GM18505 (cell line): ENCODE results near the gene VAMP1.
"Not testable (repeated sequence)": the region's sequence is repeated elsewhere in the genome, so short reads cannot be mapped to it uniquely, and the experiment has no call there.

Experiments used
- ATAC-seq: cut with Tn5 transposase; IDR thresholded peaks from one replicate; pipeline ENCODE4 v1.9.1; 2021; ENCODE audit not compliant: unreplicated experiment
- POLR2A ChIP-seq: IDR thresholded peaks from 4 replicates; pipeline ENCODE4 v1.6.1; 2011; ENCODE audit warnings: borderline replicate concordance; ENCODE audit not compliant: insufficient read depth, insufficient read length; ENCODE audit errors: extremely low read depth

VAMP1 gene

DNA sequence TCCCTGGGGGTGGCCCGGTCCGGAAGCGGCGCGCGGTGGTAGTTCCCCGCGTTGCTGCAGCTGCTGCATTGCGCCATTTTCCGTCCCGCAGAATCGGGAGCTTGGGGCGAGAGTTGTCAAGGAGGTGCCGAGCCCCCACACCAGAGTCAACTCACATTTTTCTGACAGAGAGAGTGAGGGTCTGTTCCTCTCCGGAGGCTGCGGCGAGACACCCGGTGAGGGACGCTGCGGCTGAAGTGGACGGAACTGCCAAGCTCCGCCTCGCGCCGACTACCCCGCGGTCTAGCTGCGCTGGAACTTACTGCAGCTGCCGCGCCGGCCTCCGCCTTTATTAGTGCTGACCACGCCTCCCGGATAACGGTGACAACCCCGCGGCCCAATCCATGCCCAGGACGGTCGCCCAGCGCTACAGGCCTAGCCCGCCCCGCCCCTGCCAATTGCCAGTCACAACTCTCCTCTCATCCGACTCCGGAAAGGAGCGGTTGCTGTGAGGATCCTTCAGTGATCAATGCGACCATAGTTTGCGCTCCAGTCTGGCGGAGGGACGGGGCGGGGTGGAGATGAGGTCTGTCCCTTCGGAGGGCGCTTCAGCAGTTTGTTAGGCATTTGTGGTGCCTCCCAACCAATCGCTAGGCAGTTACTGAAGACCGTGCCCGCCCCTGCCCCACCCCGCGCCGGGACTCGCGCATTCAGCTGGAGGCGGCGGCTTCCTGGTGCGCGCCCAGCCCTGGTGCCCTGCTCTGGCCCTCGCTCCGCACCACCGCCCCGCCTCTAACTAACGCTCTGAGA lies at the start of gene VAMP1:
TSS of gene VAMP1 (minus strand) at position 303 of the 789 bp plus-strand sequence. CDS start at position 157, 146 bp downstream.
- peak; percentile 100 for TF ChIP-seq POLR2A
- ATAC-seq, result peak; percentile 81

GRCh38 chr12:6520186-6520585 lies 49.7 kb upstream of the VAMP1 start:
- ATAC-seq, result no peak
- no peak for TF ChIP-seq POLR2A

GRCh38 chr12:6508087-6508486 lies 37.6 kb upstream of the VAMP1 start:
- no peak for TF ChIP-seq POLR2A

DNA sequence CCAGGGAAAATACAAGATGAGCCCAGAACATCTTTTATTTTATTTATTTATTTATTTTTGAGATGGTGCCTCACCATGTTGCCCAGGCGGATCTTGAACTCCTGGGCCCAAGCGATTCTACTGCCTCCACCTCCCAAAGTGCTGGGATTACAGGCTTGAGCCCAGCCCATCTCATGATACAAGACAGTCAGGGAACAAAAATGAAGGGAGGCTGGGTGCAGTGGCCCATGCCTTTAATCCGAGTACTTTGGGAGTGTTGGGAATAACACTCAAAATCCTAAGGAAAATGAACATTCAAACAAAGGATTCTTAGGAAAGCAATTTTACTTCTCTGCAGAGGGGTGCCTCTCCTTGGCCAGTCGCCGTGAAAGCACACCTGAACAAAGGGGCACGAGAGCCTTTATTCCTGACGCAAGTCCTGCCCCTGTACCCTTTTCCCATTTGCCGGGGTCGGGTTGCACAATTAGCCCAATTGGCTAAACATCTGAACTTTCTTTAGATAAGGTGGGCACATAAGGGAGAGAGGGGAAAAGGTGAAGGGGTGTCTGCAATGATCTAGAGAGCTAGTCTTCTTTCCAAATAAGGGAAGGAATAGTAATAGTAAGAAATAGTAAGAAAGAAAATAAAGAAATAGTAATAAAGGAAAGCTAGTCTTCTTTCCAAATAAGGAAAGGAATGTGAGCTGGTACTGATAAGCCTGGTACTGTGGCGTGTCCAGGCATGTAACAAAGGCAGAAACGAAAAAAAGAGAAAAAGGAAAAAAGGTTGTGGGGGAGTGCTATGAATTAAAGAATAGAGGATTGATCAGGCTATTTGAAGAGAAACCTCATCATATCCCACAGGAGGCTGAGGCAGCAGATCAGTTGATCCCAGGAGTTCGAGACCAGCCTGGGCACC lies 36.9 kb upstream of the VAMP1 start:
- TF ChIP-seq POLR2A, result no peak
- ATAC-seq, result no peak

More at GRCh38 chr12:6508087-6508486, 37.6 kb upstream of the VAMP1 start:
- no peak for ATAC-seq

DNA sequence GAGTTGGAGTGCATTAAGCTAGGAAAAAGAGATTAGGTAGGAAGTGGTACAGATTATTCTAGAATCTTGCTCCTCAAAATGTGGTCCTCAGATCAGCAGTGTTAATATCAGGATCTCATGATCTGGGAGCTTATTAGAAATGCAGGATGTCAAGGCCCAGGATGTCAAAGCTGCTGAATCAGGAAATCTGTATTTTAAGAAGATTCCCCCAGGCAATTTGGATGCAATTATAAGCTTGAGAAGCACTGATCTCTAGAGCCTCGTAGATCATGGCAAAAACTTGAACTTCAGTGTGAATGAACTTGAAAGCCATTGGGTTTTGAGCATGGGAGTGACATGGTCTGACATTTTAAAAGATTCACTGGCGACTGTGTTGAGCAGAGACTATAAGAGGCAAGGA lies 30.0 kb upstream of the VAMP1 start:
- ATAC-seq, result no peak
- no peak for TF ChIP-seq POLR2A

DNA sequence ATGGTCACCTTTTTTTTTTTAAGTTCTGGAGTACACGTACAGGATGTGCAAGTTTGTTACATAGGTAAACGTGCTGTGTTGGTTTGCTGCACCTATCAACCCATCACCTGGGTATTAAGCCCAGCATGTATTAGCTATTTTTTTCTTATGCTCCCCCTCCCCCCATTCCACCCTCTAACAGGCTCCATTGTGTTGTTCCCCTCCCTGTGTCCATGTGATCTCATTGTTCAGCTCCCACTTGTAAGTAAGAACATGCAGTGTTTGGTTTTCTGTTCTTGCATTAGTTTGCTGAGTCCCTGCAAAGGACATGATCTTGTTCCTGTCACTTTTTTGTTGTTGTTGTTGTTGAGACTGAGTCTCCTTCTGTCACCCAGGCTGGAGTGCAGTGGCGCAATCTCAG lies 26.8 kb upstream of the VAMP1 start:
- ATAC-seq, result not testable (repeated sequence)

GRCh38 chr12:6494968-6495367 lies 24.5 kb upstream of the VAMP1 start:
- ATAC-seq, result no peak
- TF ChIP-seq POLR2A, result no peak

DNA sequence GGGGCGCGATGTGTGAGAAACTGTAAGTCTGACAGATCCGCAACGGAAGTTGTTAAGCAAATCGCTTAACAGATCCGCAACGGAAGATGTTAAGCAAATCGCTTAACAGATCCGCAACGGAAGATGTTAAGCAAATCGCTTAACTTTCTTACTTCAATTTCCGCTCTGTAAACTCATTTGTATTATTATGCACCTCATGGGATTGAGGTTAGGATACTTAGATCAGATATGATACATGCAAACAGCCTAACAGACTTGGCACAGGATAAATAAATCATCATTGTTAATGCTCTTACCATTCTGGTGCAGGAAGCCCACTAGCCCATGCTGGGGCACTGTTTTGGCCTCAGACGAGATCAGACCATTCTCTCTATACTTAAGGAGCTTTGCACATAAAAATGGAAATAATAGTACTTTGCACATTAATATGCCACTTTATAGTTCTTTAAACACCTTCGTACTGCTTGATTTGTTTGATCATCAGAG lies 23.8 kb upstream of the VAMP1 start:
- TF ChIP-seq POLR2A, result no peak
- ATAC-seq, result no peak

DNA sequence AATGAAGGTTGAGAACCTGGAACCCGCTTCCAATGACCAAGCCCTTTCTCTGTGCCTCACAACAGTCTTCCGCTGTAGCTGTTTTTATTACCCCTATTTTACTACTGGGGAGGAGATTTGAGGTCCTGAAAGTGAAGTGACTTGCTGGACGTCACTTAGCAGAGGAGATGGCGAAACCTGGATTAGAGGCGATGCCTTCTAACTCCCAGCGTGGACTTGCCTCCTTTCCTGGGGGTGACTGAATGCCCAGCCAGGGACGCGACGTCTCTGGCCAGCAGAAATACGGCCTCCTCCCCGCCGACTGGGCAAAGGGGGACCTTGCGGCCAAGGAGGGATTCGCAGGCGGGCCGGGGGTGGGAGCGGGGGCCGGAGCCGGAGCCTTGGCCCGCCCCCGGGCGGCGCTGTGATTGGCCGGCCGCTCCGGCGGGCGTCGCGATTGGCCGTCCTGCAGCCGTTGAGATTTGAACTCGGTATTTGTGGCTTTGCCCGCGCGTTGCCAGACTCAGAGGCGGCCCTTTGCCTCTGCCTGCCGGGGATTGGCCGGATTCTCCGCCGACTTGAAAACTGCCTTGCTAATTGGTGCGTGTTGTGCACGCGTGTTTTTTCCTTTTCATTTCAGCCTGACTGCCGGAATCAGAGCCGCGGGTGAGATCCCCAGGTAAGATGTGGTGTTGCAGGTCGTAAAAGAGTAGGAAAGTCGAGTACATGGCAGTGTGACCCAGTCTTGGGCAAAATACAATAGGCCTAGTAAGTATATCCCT lies 23.2 kb upstream of the VAMP1 start, which contains the start of gene NCAPD2:
TSS of gene NCAPD2 (plus strand) at position 606 of the 761 bp plus-strand sequence. CDS start 997 bp downstream, outside the sequence.
- ATAC-seq, result peak; percentile 81
- TF ChIP-seq POLR2A, result peak; percentile 72

DNA sequence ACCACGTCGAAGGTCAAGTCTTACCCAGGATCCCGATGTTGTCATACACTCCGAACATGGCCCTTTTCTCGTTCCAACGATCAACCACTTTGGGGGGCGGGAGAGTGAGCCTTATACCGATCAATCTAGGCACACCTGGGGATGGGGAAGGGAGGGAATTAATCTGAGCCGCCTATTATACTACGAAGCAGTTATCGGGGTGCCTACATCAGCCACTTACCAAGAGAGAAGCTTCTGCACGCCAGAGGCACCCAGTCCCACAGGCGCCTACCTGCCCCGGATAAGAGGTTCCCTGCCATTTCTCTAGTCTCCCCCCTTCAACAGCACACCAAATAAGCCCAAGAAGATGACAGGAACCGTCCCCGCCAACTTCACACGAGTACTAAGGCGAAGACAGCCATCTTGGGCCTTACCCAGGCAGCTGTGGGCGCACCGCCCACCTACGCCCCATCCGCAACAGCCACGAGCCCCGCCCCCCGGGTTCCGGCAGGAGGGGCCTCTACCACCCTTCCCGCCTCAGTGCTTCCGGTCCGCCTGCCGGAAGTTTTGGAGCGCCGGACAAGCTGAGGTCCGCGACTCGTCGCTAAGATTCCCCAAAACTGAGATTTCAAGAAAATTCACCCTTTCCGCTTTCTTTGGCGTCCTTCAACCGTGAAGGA lies 22.5 kb upstream of the VAMP1 start, which contains the start of gene MRPL51:
TSS of gene MRPL51 (minus strand) at position 425 of the 659 bp plus-strand sequence. CDS start at position 299, 126 bp downstream.
- TF ChIP-seq POLR2A, result peak; percentile 84
- ATAC-seq, result peak; percentile 53

GRCh38 chr12:6490673-6491072 lies 20.2 kb upstream of the VAMP1 start:
- not testable (repeated sequence) for ATAC-seq

- TF ChIP-seq POLR2A, result no peak
- ATAC-seq, result no peak
Measured at GRCh38 chr12:6489449-6489848, 19.0 kb upstream of the VAMP1 start.
